GM12878 (cell line): Measurements from ENCODE around the gene ANO8. TPM values are rescaled to one million over a fixed set of nuclear protein-coding genes. Genes with fewer than 3 reads are reported as not detected.

ENCODE experiments used
- ATAC-seq: fragments of 200-7000 bp; cut with Tn5 transposase; 3 replicates; pipeline ENCODE4 v1.9.1; 2020; ENCODE audit warnings: mild to moderate bottlenecking, moderate library complexity
- BruUV-seq: library from RNA; stranded (reverse); fragments of 400-500 nt; replicated peaks from 2 replicates; lab custom pipeline; 2021; lab: Mats Ljungman, UMichigan
- CTCF ChIA-PET: fragments of 300-600 bp; sonication (Branson Sonifier 250); formaldehyde crosslinking; extraction: SDS; loops from one replicate; lab custom pipeline; 2021; ENCODE audit warnings: inconsistent platforms; lab: Yijun Ruan, JAX
- POLR2A ChIA-PET: fragments of 350-600 bp; formaldehyde crosslinking; extraction: SDS; loops from one replicate; lab custom pipeline; 2021; ENCODE audit warnings: inconsistent platforms; lab: Charles Lee
- RAD21 ChIA-PET: fragments of 300-600 bp; sonication (Branson Sonifier 250); formaldehyde crosslinking; loops from one replicate; lab custom pipeline; 2023; ENCODE audit warnings: antibody characterized with exemption; ENCODE audit not compliant: unreplicated experiment; lab: Charles Lee
- SMC1A ChIA-PET: fragments of 300-600 bp; sonication (Branson Sonifier 250); formaldehyde crosslinking; loops from one replicate; lab custom pipeline; 2023; ENCODE audit not compliant: unreplicated experiment, uncharacterized antibody; lab: Charles Lee
- DNase-seq: peaks from one replicate; pipeline ENCODE4 v3.0.0-alpha.2; 2011; ENCODE audit warnings: low read depth, low spot score
- FAIRE-seq: peaks from 3 replicates; lab custom pipeline; 2011; peaks lifted over from hg19 to GRCh38; lab: Jason Lieb, UNC
- H2AFZ ChIP-seq: 2 replicates; pipeline ENCODE4 v1.6.0; 2011; ENCODE audit warnings: low read depth, low read length, control low read depth; ENCODE audit not compliant: control insufficient read depth
- H3K27ac ChIP-seq: 2 replicates; pipeline ENCODE4 v1.5.1; 2011; ENCODE audit warnings: control low read depth; ENCODE audit not compliant: control insufficient read depth, insufficient read depth
- H3K27me3 ChIP-seq, 2 experiments: replicated peaks in 1 of 2; 2 replicates each; pipeline versions ENCODE4 v1.6.0 to v1.6.1; 2011; ENCODE audit warnings: low read length in 1 of 2; ENCODE audit not compliant: control insufficient read depth in 2 of 2, insufficient read depth in 2 of 2
- H3K36me3 ChIP-seq, 2 experiments: 2 replicates each; pipeline ENCODE4 v1.5.1; 2011; ENCODE audit warnings: low read length in 1 of 2; ENCODE audit not compliant: control insufficient read depth in 2 of 2, insufficient read depth in 2 of 2
- H3K4me1 ChIP-seq: 2 replicates; pipeline ENCODE4 v1.6.1; 2011; ENCODE audit warnings: mild to moderate bottlenecking, low read length, moderate library complexity, mixed read lengths; ENCODE audit not compliant: control insufficient read depth, insufficient read depth
- H3K4me2 ChIP-seq: 2 replicates; pipeline ENCODE4 v1.6.0; 2011; ENCODE audit warnings: control low read depth; ENCODE audit not compliant: control insufficient read depth, insufficient read depth
- H3K4me3 ChIP-seq: fragments of 200-600 bp; sonication (generic); 2 replicates; pipeline ENCODE4 v1.5.1; 2016
- H3K79me2 ChIP-seq: 2 replicates; pipeline ENCODE4 v1.6.0; 2011; ENCODE audit warnings: low read length; ENCODE audit not compliant: control insufficient read depth, insufficient read depth
- H3K9ac ChIP-seq: 2 replicates; pipeline ENCODE4 v1.8.0; 2011; ENCODE audit warnings: low read length, control low read depth, mixed read lengths; ENCODE audit not compliant: control insufficient read depth, insufficient read depth
- H3K9me3 ChIP-seq: replicated peaks from 3 replicates; pipeline ENCODE4 v1.5.1; 2011; ENCODE audit warnings: mild to moderate bottlenecking, low read length; ENCODE audit not compliant: control insufficient read depth, insufficient read depth
- H4K20me1 ChIP-seq: 2 replicates; pipeline ENCODE4 v1.6.0; 2011; ENCODE audit not compliant: control insufficient read depth, insufficient read depth
- HDGF ChIP-seq: fragments of 450-650 bp; IDR thresholded peaks from 2 replicates; pipeline ENCODE4 v1.6.1; 2016; ENCODE audit warnings: antibody characterized with exemption
- KAT2A ChIP-seq: conservative IDR thresholded peaks from 2 replicates; pipeline ENCODE4 v1.6.1; 2011; ENCODE audit warnings: low read depth, low read length; ENCODE audit not compliant: control insufficient read depth
- KDM1A ChIP-seq: fragments of 200-600 bp; sonication (generic); IDR thresholded peaks from 2 replicates; pipeline ENCODE4 v1.6.1; 2016; ENCODE audit warnings: borderline replicate concordance
- MEF2A ChIP-seq: IDR thresholded peaks from 2 replicates; pipeline ENCODE4 v1.6.1; 2011; ENCODE audit warnings: low read depth, mild to moderate bottlenecking, low read length, moderate library complexity; ENCODE audit not compliant: insufficient read depth
- MTA2 ChIP-seq: fragments of 450-650 bp; IDR thresholded peaks from 2 replicates; pipeline ENCODE4 v1.6.1; 2016; ENCODE audit warnings: low read depth, mild to moderate bottlenecking, moderate library complexity
- NFIC ChIP-seq: IDR thresholded peaks from 2 replicates; pipeline ENCODE4 v1.6.1; 2012; ENCODE audit warnings: low read depth, mild to moderate bottlenecking, inconsistent platforms, low read length, moderate library complexity
- SREBF2 ChIP-seq: IDR thresholded peaks from 2 replicates; pipeline ENCODE4 v1.6.1; 2012; ENCODE audit warnings: mild to moderate bottlenecking, low read length
- SUPT20H ChIP-seq: IDR thresholded peaks from 2 replicates; pipeline ENCODE4 v1.6.1; 2011; ENCODE audit warnings: low read depth, mild to moderate bottlenecking, low read length, moderate library complexity, borderline replicate concordance; ENCODE audit not compliant: control insufficient read depth
- TCF12 ChIP-seq: IDR thresholded peaks from 2 replicates; pipeline ENCODE4 v1.6.1; 2011; ENCODE audit warnings: low read depth, mild to moderate bottlenecking, low read length
- ZBED1 ChIP-seq: IDR thresholded peaks from 2 replicates; pipeline ENCODE4 v1.6.1; 2016; ENCODE audit warnings: borderline replicate concordance
- WGBS: methylation state at CpG from one replicate; pipeline ENCODE4 v1.1.6; 2016; ENCODE audit warnings: low lambda C conversion rate; ENCODE audit not compliant: insufficient replicate concordance, insufficient coverage; ENCODE audit errors: missing lambda C conversion rate; 5-methylcytosine and 5-hydroxymethylcytosine counted together
- in situ Hi-C: fragments of 300-500 bp; cut with MboI; formaldehyde crosslinking; loops from 9 replicates; pipeline ENCODE4 v1.14.3; 2018; ENCODE audit warnings: mixed read lengths
- intact Hi-C: fragments of 100-400 bp; cut with micrococcal nuclease; formaldehyde crosslinking; loops from one replicate; pipeline ENCODE4 v1.14.2; 2022; ENCODE audit not compliant: unreplicated experiment
- polyA plus RNA-seq, 11 experiments: library from polyadenylated mRNA; depleted of rRNA in 4 of 11; unstranded in 6 of 11; stranded (reverse) in 5 of 11; fragments of >200 nt; fragmentation: Nextera tagmentation in 4 of 11; fragmentation: Illumina TruSeq in 1 of 11; extraction: Ambion mirVana in 4 of 11; extraction: Trizol in 1 of 11; gene quantifications; 1 replicate in 1 of 11; 2 replicates in 10 of 11; pipeline versions ENCODE4 v1.2.1 to v1.2.3, GENCODE V29; 2011 to 2016; ENCODE audit warnings: inconsistent platforms in 2 of 11, missing spikeins in 2 of 11, low read depth in 1 of 11
- total RNA-seq, 4 experiments: library from RNA; depleted of rRNA in 3 of 4; stranded (reverse); fragments of >200 nt in 3 of 4; fragmentation: Illumina TruSeq in 1 of 4; extraction: Trizol in 1 of 4; gene quantifications; 2 replicates each; pipeline versions ENCODE4 v1.2.1 to v1.2.3, GENCODE V29; 2013 to 2021
- TF ChIP-seq, protein P1 (sequence below): fragments of 450-650 bp; IDR thresholded peaks from 2 replicates; pipeline ENCODE4 v1.6.1; 2017; ENCODE audit warnings: antibody characterized with exemption, mild to moderate bottlenecking, moderate library complexity
- TF ChIP-seq, protein P2 (sequence below): fragments of 450-650 bp; IDR thresholded peaks from 2 replicates; pipeline ENCODE4 v1.6.1; 2017; ENCODE audit warnings: mild to moderate bottlenecking, moderate library complexity
- TF ChIP-seq, protein P3 (sequence below): fragments of 450-650 bp; IDR thresholded peaks from 2 replicates; pipeline ENCODE4 v1.6.1; 2018; ENCODE audit warnings: borderline replicate concordance, mild to moderate bottlenecking; ENCODE audit not compliant: partially characterized antibody

The ANO8 gene
- total and polyA plus RNA-seq, 10 of the 15 experiments (the other 5 are each of a cell fraction or from before 2014, with no cell fraction given), result 0.04 to 6.7 (median 1.1) TPM

DNA sequence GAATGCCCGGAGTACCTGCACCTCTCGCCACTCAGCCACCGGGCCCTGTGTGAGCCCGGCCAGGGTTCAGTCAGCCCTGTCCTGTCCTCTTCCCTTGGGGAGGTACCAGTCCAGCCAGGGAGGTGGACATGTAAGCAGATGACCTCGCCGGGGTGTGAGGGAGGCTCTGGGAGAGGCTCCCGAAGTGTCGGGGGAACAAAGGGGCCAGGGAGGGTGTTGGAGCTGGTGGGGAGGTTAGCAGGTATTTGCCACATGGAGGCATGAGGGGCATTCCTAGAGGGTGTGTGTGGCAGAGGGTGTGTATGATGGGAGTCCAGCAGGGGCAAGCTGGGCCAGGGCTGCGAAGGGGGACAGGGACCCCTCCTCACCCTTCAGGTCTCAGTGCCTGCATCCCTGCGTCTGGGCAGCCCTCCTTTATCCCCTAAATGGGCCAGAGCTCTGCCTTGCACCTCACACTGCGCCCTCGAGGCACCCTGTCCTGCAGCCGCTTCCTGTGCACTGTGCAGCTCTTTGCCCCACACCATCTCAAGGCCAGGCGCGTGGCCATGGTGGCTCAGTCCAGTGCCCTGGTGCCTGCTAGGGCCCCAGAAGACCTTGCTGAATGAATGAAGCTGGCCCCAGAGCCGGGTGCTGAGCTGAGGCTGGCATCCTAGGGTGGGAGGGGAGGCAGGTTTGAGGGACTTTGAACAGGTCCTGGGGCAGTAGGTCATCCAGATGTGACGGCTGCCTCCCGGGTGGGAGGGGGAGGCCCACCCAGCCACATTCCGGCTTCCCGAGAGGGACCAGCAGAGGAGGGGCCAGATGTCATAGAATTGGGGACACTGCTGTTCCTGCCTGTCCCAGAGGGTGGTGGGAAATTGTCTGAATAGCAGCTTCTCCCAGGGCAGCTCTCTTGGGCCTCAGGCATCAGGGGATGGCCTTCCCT lies 22.2 kb downstream of the ANO8 start:
- Histone ChIP-seq H3K4me2 (no peak overlapping the region), H3K9ac (no peak overlapping the region), H2AFZ (no peak overlapping the region), H3K9me3 (no peaks in the 10 kb centered on the region), H3K36me3 (peaks cover 8 to 13% of the 10 kb centered on the region in 2 experiments; a peak in 3 of 4 replicates), H3K27me3 (no peaks in the 10 kb centered on the region), H3K4me3 (no peak overlapping the region), H3K79me2 (peaks cover 28% of the 10 kb centered on the region)
- 90% methylated on average over 20 of the region's 20 CpGs for WGBS
- SMC1A ChIA-PET, result no interaction called here
- CTCF ChIA-PET, result interaction anchor here (0.5 kb wide), 1 partner anchor 403 kb away, joined by 3 read pairs; no protein-coding TSS in a partner anchor
- POLR2A ChIA-PET, result no interaction called here
- intact Hi-C loops, result no loop called here
- no TSS peak for BruUV-seq
- FAIRE-seq (no peak), DNase-seq (no peak)
- TF ChIP-seq, protein P1, sequence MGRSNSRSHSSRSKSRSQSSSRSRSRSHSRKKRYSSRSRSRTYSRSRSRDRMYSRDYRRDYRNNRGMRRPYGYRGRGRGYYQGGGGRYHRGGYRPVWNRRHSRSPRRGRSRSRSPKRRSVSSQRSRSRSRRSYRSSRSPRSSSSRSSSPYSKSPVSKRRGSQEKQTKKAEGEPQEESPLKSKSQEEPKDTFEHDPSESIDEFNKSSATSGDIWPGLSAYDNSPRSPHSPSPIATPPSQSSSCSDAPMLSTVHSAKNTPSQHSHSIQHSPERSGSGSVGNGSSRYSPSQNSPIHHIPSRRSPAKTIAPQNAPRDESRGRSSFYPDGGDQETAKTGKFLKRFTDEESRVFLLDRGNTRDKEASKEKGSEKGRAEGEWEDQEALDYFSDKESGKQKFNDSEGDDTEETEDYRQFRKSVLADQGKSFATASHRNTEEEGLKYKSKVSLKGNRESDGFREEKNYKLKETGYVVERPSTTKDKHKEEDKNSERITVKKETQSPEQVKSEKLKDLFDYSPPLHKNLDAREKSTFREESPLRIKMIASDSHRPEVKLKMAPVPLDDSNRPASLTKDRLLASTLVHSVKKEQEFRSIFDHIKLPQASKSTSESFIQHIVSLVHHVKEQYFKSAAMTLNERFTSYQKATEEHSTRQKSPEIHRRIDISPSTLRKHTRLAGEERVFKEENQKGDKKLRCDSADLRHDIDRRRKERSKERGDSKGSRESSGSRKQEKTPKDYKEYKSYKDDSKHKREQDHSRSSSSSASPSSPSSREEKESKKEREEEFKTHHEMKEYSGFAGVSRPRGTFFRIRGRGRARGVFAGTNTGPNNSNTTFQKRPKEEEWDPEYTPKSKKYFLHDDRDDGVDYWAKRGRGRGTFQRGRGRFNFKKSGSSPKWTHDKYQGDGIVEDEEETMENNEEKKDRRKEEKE, result no peak
- TF ChIP-seq MTA2 (no peak), KDM1A (no peak), SUPT20H (no peak), TCF12 (no peak), ZBED1 (no peak), KAT2A (no peak), SREBF2 (no peak), NFIC (no peak), HDGF (no peak), MEF2A (no peak)
- TF ChIP-seq, protein P2, sequence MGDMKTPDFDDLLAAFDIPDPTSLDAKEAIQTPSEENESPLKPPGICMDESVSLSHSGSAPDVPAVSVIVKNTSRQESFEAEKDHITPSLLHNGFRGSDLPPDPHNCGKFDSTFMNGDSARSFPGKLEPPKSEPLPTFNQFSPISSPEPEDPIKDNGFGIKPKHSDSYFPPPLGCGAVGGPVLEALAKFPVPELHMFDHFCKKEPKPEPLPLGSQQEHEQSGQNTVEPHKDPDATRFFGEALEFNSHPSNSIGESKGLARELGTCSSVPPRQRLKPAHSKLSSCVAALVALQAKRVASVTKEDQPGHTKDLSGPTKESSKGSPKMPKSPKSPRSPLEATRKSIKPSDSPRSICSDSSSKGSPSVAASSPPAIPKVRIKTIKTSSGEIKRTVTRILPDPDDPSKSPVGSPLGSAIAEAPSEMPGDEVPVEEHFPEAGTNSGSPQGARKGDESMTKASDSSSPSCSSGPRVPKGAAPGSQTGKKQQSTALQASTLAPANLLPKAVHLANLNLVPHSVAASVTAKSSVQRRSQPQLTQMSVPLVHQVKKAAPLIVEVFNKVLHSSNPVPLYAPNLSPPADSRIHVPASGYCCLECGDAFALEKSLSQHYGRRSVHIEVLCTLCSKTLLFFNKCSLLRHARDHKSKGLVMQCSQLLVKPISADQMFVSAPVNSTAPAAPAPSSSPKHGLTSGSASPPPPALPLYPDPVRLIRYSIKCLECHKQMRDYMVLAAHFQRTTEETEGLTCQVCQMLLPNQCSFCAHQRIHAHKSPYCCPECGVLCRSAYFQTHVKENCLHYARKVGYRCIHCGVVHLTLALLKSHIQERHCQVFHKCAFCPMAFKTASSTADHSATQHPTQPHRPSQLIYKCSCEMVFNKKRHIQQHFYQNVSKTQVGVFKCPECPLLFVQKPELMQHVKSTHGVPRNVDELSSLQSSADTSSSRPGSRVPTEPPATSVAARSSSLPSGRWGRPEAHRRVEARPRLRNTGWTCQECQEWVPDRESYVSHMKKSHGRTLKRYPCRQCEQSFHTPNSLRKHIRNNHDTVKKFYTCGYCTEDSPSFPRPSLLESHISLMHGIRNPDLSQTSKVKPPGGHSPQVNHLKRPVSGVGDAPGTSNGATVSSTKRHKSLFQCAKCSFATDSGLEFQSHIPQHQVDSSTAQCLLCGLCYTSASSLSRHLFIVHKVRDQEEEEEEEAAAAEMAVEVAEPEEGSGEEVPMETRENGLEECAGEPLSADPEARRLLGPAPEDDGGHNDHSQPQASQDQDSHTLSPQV, result no peak
- TF ChIP-seq, protein P3, sequence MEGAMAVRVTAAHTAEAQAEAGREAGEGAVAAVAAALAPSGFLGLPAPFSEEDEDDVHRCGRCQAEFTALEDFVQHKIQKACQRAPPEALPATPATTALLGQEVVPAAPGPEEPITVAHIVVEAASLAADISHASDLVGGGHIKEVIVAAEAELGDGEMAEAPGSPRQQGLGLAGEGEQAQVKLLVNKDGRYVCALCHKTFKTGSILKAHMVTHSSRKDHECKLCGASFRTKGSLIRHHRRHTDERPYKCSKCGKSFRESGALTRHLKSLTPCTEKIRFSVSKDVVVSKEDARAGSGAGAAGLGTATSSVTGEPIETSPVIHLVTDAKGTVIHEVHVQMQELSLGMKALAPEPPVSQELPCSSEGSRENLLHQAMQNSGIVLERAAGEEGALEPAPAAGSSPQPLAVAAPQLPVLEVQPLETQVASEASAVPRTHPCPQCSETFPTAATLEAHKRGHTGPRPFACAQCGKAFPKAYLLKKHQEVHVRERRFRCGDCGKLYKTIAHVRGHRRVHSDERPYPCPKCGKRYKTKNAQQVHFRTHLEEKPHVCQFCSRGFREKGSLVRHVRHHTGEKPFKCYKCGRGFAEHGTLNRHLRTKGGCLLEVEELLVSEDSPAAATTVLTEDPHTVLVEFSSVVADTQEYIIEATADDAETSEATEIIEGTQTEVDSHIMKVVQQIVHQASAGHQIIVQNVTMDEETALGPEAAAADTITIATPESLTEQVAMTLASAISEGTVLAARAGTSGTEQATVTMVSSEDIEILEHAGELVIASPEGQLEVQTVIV, result no peak
- TF ChIP-seq, all 136 proteins: peak for 0
- RAD21 ChIA-PET, result no interaction called here
- H3K27ac ChIP-seq, result no peak overlapping the region
- in situ Hi-C loops, result no loop called here
- H4K20me1 ChIP-seq, result peaks cover 3% of the 10 kb centered on the region; the same call in 1 of the 2 replicates
- peaks cover 15% of the 10 kb centered on the region for H3K4me1 ChIP-seq
- ATAC-seq, result no peak
